Adrenal gland (tissue), 5 donors: ENCODE data around the gene SASH1.

Experiments used
- CTCF ChIP-seq, 6 experiments: fragments of 450-650 bp in 4 of 6; fragments of 200-600 bp in 2 of 6; sonication (generic) in 1 of 6; IDR thresholded peaks; 1 replicate in 5 of 6; 2 replicates in 1 of 6; pipeline versions ENCODE4 v1.5.1 to v1.8.0; 2016 to 2021; ENCODE audit warnings: antibody characterized with exemption in 6 of 6, mild to moderate bottlenecking in 2 of 6, moderate library complexity in 1 of 6
- POLR2A ChIP-seq, 2 donors: fragments of 450-650 bp; IDR thresholded peaks; one replicate each; pipeline ENCODE4 v1.6.1; 2017; ENCODE audit warnings: antibody characterized with exemption in 2 of 2, mild to moderate bottlenecking in 2 of 2, moderate library complexity in 1 of 2
- donor health status: DM: no; HTN: no; CAD: no.

GRCh38 chr6:148417045-148417444, 74.4 kb downstream of the SASH1 start:
- TF ChIP-seq CTCF (IDR thresholded peaks at IDR 0.05) (no peak), POLR2A (IDR thresholded peaks at IDR 0.05) (no peak)
